ENCODE results near the gene PLEKHA6.

The PLEKHA6 gene

GRCh38 chr1:204396015-204396583, 36.4 kb upstream of the PLEKHA6 start:
- DNase-seq (ENCODE audit: low read depth): no peak
- TF ChIP-seq CTCF (conservative IDR thresholded peaks at IDR 0.05; ENCODE audit: low read depth, low read length): no peak
- no peak overlapping the region for H3K4me3 ChIP-seq (ENCODE audit: low read length)

GRCh38 chr1:204391629-204392028, 31.9 kb upstream of the PLEKHA6 start:
- H3K4me3 ChIP-seq (ENCODE audit: low read length): no peak overlapping the region
- no peak for DNase-seq (ENCODE audit: low read depth)
- TF ChIP-seq CTCF (conservative IDR thresholded peaks at IDR 0.05; ENCODE audit: low read depth, low read length): no peak

GRCh38 chr1:204390751-204391466, 31.2 kb upstream of the PLEKHA6 start:
- DNase-seq (ENCODE audit: low read depth): no peak
- no peak overlapping the region for H3K4me3 ChIP-seq (ENCODE audit: low read length)
- TF ChIP-seq CTCF (conservative IDR thresholded peaks at IDR 0.05; ENCODE audit: low read depth, low read length): no peak

GRCh38 chr1:204385727-204386126, 26.0 kb upstream of the PLEKHA6 start:
- H3K4me3 ChIP-seq (ENCODE audit: low read length): no peak overlapping the region
- no peak for DNase-seq (ENCODE audit: low read depth)
- no peak for TF ChIP-seq CTCF (conservative IDR thresholded peaks at IDR 0.05; ENCODE audit: low read depth, low read length)

GRCh38 chr1:204384636-204385352, 25.1 kb upstream of the PLEKHA6 start:
- no peak for TF ChIP-seq CTCF (conservative IDR thresholded peaks at IDR 0.05; ENCODE audit: low read depth, low read length)
- H3K4me3 ChIP-seq (ENCODE audit: low read length): no peak overlapping the region
- no peak for DNase-seq (ENCODE audit: low read depth)

GRCh38 chr1:204383163-204383904, 23.6 kb upstream of the PLEKHA6 start:
- no peak overlapping the region for H3K4me3 ChIP-seq (ENCODE audit: low read length)
- TF ChIP-seq CTCF (conservative IDR thresholded peaks at IDR 0.05; ENCODE audit: low read depth, low read length): no peak
- DNase-seq (ENCODE audit: low read depth): no peak
